C4-2B (cell line): Measurements from ENCODE around the gene URAD.

Experiments
- H3K27ac ChIP-seq: fragments of 450-650 bp; 2 replicates; pipeline ENCODE4 v1.5.1; 2017
- CTCF ChIP-seq: fragments of 450-650 bp; conservative IDR thresholded peaks from 2 replicates; pipeline ENCODE4 v1.5.1; 2017; ENCODE audit warnings: mild to moderate bottlenecking
- ZFX ChIP-seq: fragments of 450-650 bp; IDR thresholded peaks from 2 replicates; pipeline ENCODE4 v1.6.1; 2017

URAD gene

GRCh38 chr13:27933580-27934328 lies 54.7 kb downstream of the URAD start:
- H3K27ac ChIP-seq = no peak overlapping the region
- TF ChIP-seq CTCF = no peak

- no peak overlapping the region for H3K27ac ChIP-seq
- TF ChIP-seq CTCF (no peak), ZFX (no peak)
Measured at GRCh38 chr13:27933118-27933517, 55.4 kb downstream of the URAD start.

- no peak overlapping the region for H3K27ac ChIP-seq
- TF ChIP-seq ZFX = no peak
- no peak for TF ChIP-seq CTCF
Measured at GRCh38 chr13:27929868-27930267, 58.6 kb downstream of the URAD start.

GRCh38 chr13:27928805-27929753 lies 59.4 kb downstream of the URAD start:
- TF ChIP-seq CTCF (no peak), ZFX (no peak)
- H3K27ac ChIP-seq = no peak overlapping the region

- TF ChIP-seq ZFX (no peak), CTCF (no peak)
- H3K27ac ChIP-seq = no peak overlapping the region
Measured at GRCh38 chr13:27928353-27928804, 60.1 kb downstream of the URAD start.
